Neural cell (in vitro differentiated cells): ENCODE results near the gene GMPR. TPM values are rescaled to one million over a fixed set of nuclear protein-coding genes. Genes with fewer than 3 reads are reported as not detected.

Experiments used
- H2AFZ ChIP-seq: fragments of 200-600, 300-800 bp; sonication (generic), shearing (Covaris generic); 2 replicates; pipeline ENCODE4 v1.6.0; 2014; ENCODE audit warnings: low read depth, mild to moderate bottlenecking, antibody characterized with exemption, low read length, moderate library complexity
- H3F3A ChIP-seq: fragments of 200-600 bp; shearing (Covaris generic); 2 replicates; pipeline ENCODE4 v1.6.1; 2016; ENCODE audit warnings: mild to moderate bottlenecking, moderate library complexity, mixed read lengths, antibody characterized with exemption, low read length; ENCODE audit not compliant: insufficient read depth, poor library complexity, severe bottlenecking
- H3K27ac ChIP-seq: fragments of 200-600, 300-800 bp; sonication (generic), shearing (Covaris generic); 2 replicates; pipeline ENCODE4 v1.5.1; 2014; ENCODE audit warnings: mild to moderate bottlenecking, low read length, moderate library complexity
- H3K27me3 ChIP-seq: fragments of 300-800, 200-600 bp; sonication (generic), shearing (Covaris generic); 2 replicates; pipeline ENCODE4 v1.6.0; 2014; ENCODE audit warnings: mild to moderate bottlenecking, low read depth, low read length, moderate library complexity; ENCODE audit not compliant: insufficient read depth
- H3K36me3 ChIP-seq: fragments of 300-800, 200-600 bp; sonication (generic), shearing (Covaris generic); 2 replicates; pipeline ENCODE4 v1.5.1; 2014; ENCODE audit warnings: mild to moderate bottlenecking, antibody characterized with exemption, low read length, moderate library complexity; ENCODE audit not compliant: insufficient read depth
- H3K4me2 ChIP-seq: fragments of 300-800, 200-600 bp; sonication (generic), shearing (Covaris generic); 2 replicates; pipeline ENCODE4 v1.6.0; 2014; ENCODE audit warnings: mild to moderate bottlenecking, low read length
- H3K4me3 ChIP-seq: fragments of 300-800, 200-600 bp; sonication (generic), shearing (Covaris generic); 2 replicates; pipeline ENCODE4 v1.5.1; 2014; ENCODE audit warnings: mild to moderate bottlenecking, low read length, moderate library complexity
- H3K79me2 ChIP-seq: fragments of 200-600 bp; shearing (Covaris generic); replicated peaks from 2 replicates; pipeline ENCODE4 v1.6.0; 2014; ENCODE audit warnings: mild to moderate bottlenecking, low read length, moderate library complexity; ENCODE audit not compliant: insufficient read depth
- H3K9ac ChIP-seq: fragments of 300-800, 200-600 bp; sonication (generic), shearing (Covaris generic); 2 replicates; pipeline ENCODE4 v1.6.1; 2016; ENCODE audit warnings: mild to moderate bottlenecking, low read length, mixed read lengths
- H3K9me2 ChIP-seq: fragments of 200-600 bp; shearing (Covaris generic); 2 replicates; pipeline ENCODE4 v1.6.1; 2016; ENCODE audit warnings: mild to moderate bottlenecking, low read length, mixed read lengths; ENCODE audit not compliant: insufficient read depth
- H3K9me3 ChIP-seq: fragments of 200-600, 300-800 bp; sonication (generic), shearing (Covaris generic); 2 replicates; pipeline ENCODE4 v1.6.1; 2016; ENCODE audit warnings: mild to moderate bottlenecking, mixed run types, low read length, moderate library complexity, mixed read lengths
- H4K20me1 ChIP-seq: fragments of 200-600 bp; shearing (Covaris generic); 2 replicates; pipeline ENCODE4 v1.6.1; 2016; ENCODE audit warnings: mild to moderate bottlenecking, mixed run types; ENCODE audit not compliant: insufficient read depth
- CTCF ChIP-seq: fragments of 450-650 bp; IDR thresholded peaks from 2 replicates; pipeline ENCODE4 v1.5.1; 2014; ENCODE audit warnings: antibody characterized with exemption, mild to moderate bottlenecking, moderate library complexity; ENCODE audit not compliant: poor library complexity, severe bottlenecking
- EP300 ChIP-seq: fragments of 450-650 bp; conservative IDR thresholded peaks from 2 replicates; pipeline ENCODE4 v1.6.1; 2014; ENCODE audit warnings: antibody characterized with exemption, mild to moderate bottlenecking, moderate library complexity; ENCODE audit not compliant: poor library complexity, severe bottlenecking
- EZH2 ChIP-seq: fragments of 200-600, 300-800 bp; shearing (Covaris generic), sonication (generic); IDR thresholded peaks from 2 replicates; pipeline ENCODE4 v1.6.1; 2014; ENCODE audit warnings: antibody characterized with exemption, low read length, borderline replicate concordance, mild to moderate bottlenecking; ENCODE audit not compliant: insufficient read depth, poor library complexity, severe bottlenecking
- POLR2AphosphoS5 ChIP-seq: IDR thresholded peaks from 2 replicates; pipeline ENCODE4 v1.6.1; 2012
- RAD21 ChIP-seq: fragments of 450-650 bp; conservative IDR thresholded peaks from 2 replicates; pipeline ENCODE4 v1.6.1; 2014; ENCODE audit warnings: antibody characterized with exemption, mild to moderate bottlenecking, moderate library complexity
- REST ChIP-seq: IDR thresholded peaks from 2 replicates; pipeline ENCODE4 v1.6.1; 2012; ENCODE audit warnings: borderline replicate concordance
- SMC3 ChIP-seq: fragments of 450-650 bp; conservative IDR thresholded peaks from 2 replicates; pipeline ENCODE4 v1.6.1; 2014; ENCODE audit warnings: antibody characterized with exemption, mild to moderate bottlenecking, moderate library complexity; ENCODE audit not compliant: poor library complexity
- TAF1 ChIP-seq: IDR thresholded peaks from 2 replicates; pipeline ENCODE4 v1.6.1; 2012; ENCODE audit warnings: low read depth
- polyA plus RNA-seq: library from polyadenylated mRNA; depleted of rRNA; stranded (reverse); fragments of >200 nt; gene quantifications from 2 replicates; pipeline ENCODE4 v1.2.3, GENCODE V29; 2014

Gene GMPR
- polyA plus RNA-seq, 1 donor from 2014 or later, result not detected

- H3K36me3 ChIP-seq, result no peaks in the 10 kb centered on the region
- no peak overlapping the region for H3K27ac ChIP-seq
- H2AFZ ChIP-seq, result no peak overlapping the region
Observed at GRCh38 chr6:16343593-16343992, 105.2 kb downstream of the GMPR start.

GRCh38 chr6:16344756-16345155 is 106.4 kb downstream of the GMPR start:
- Histone ChIP-seq H3K4me2 (no peak overlapping the region), H3K79me2 (no peaks in the 10 kb centered on the region), H3K9ac (no peak overlapping the region), H3F3A (no peaks in the 10 kb centered on the region), H3K27me3 (no peaks in the 10 kb centered on the region), H3K27ac (no peak overlapping the region), H4K20me1 (no peaks in the 10 kb centered on the region), H2AFZ (no peak overlapping the region), H3K4me3 (no peak overlapping the region), H3K9me2 (no peaks in the 10 kb centered on the region), H3K36me3 (no peaks in the 10 kb centered on the region), H3K9me3 (no peaks in the 10 kb centered on the region)
- TF ChIP-seq CTCF (no peak), POLR2AphosphoS5 (no peak), EP300 (no peak), SMC3 (no peak), RAD21 (no peak), REST (no peak), TAF1 (no peak)

More at GRCh38 chr6:16343593-16343992, 105.2 kb downstream of the GMPR start:
- TF ChIP-seq SMC3 (no peak), EZH2 (no peak), CTCF (no peak), TAF1 (no peak), REST (no peak), EP300 (no peak), RAD21 (no peak)
- H3K4me3 ChIP-seq, result no peak overlapping the region
- H3K9me2 ChIP-seq, result no peaks in the 10 kb centered on the region
- H3K4me2 ChIP-seq, result no peak overlapping the region
- no peaks in the 10 kb centered on the region for H3K79me2 ChIP-seq
- H3F3A ChIP-seq, result no peaks in the 10 kb centered on the region
- no peaks in the 10 kb centered on the region for H4K20me1 ChIP-seq
- H3K27me3 ChIP-seq, result no peaks in the 10 kb centered on the region
- no peak overlapping the region for H3K9ac ChIP-seq
- no peaks in the 10 kb centered on the region for H3K9me3 ChIP-seq
